ENCODE measurements around the gene ZCCHC14. TPM values are rescaled to one million over a fixed set of nuclear protein-coding genes. Genes with fewer than 3 reads are reported as not detected.
"Not testable (repeated sequence)": the region's sequence is repeated elsewhere in the genome, so short reads cannot be mapped to it uniquely, and the experiment has no call there.

ZCCHC14 gene
- polyA plus RNA-seq, 3 donors, result 30.9 to 40.3 (median 34.4) TPM

- no peak for DNase-seq
These were observed 81.2 kb downstream of the ZCCHC14 start for GRCh38 chr16:87411375-87412271.

- DNase-seq, result no peak
These were observed 81.9 kb downstream of the ZCCHC14 start for GRCh38 chr16:87410968-87411367.

- DNase-seq, result no peak
These were observed 82.3 kb downstream of the ZCCHC14 start for GRCh38 chr16:87410530-87410929.

GRCh38 chr16:87409781-87410180 lies 83.0 kb downstream of the ZCCHC14 start:
- no peak for DNase-seq

- DNase-seq, result no peak
These were observed 83.7 kb downstream of the ZCCHC14 start for GRCh38 chr16:87409153-87409552.

- no peak for DNase-seq
These were observed 85.2 kb downstream of the ZCCHC14 start for GRCh38 chr16:87407511-87408112.

- DNase-seq, result no peak
These were observed 86.2 kb downstream of the ZCCHC14 start for GRCh38 chr16:87406495-87407088.

- no peak for DNase-seq
These were observed 87.8 kb downstream of the ZCCHC14 start for GRCh38 chr16:87404764-87405625.

GRCh38 chr16:87395181-87395842 lies 97.5 kb downstream of the ZCCHC14 start:
- no peak for DNase-seq

GRCh38 chr16:87393680-87394055 lies 99.2 kb downstream of the ZCCHC14 start:
- no peak for DNase-seq

- DNase-seq, result no peak
These were observed 99.8 kb downstream of the ZCCHC14 start for GRCh38 chr16:87392821-87393679.

- DNase-seq, result peak; percentile 95
These were observed 100.6 kb downstream of the ZCCHC14 start, which contains the start of gene MAP1LC3B for GRCh38 chr16:87391950-87392820. TSS of gene MAP1LC3B (plus strand) at chr16:87392336. CDS start at chr16:87392428, 92 bp downstream.

- DNase-seq, result no peak
These were observed 101.4 kb downstream of the ZCCHC14 start for GRCh38 chr16:87391324-87391949.

- DNase-seq, result no peak
These were observed 102.0 kb downstream of the ZCCHC14 start for GRCh38 chr16:87390641-87391323.

GRCh38 chr16:87389914-87390313 lies 102.9 kb downstream of the ZCCHC14 start:
- not testable (repeated sequence) for DNase-seq

- DNase-seq, result no peak
These were observed 103.6 kb downstream of the ZCCHC14 start for GRCh38 chr16:87389245-87389644.

GRCh38 chr16:87388818-87389134 lies 104.0 kb downstream of the ZCCHC14 start:
- no peak for DNase-seq
